Transverse colon (tissue), 4 donors: Measurements from ENCODE around the gene TANK. TPM values are rescaled to one million over a fixed set of nuclear protein-coding genes. Genes with fewer than 3 reads are reported as not detected.

Source experiments
- DNase-seq: peaks from one replicate; pipeline ENCODE4 v3.0.0-alpha.2; 2019
- H3K27ac ChIP-seq, 4 donors: fragments of 200-600 bp; sonication (generic); 2 replicates each; pipeline ENCODE4 v1.5.1; 2016 to 2018; ENCODE audit warnings: inconsistent platforms in 4 of 4
- H3K27me3 ChIP-seq: fragments of 200-600 bp; sonication (generic); 2 replicates; pipeline ENCODE4 v1.5.1; 2017; ENCODE audit warnings: inconsistent platforms
- H3K36me3 ChIP-seq, 4 donors: fragments of 200-600 bp; sonication (generic); 2 replicates each; pipeline ENCODE4 v1.5.1; 2017 to 2019; ENCODE audit warnings: inconsistent platforms in 4 of 4
- H3K4me1 ChIP-seq, 4 donors: fragments of 200-600 bp; sonication (generic); 2 replicates each; pipeline ENCODE4 v1.5.1; 2017 to 2020; ENCODE audit warnings: inconsistent platforms in 4 of 4
- H3K4me3 ChIP-seq, 4 donors: fragments of 200-600 bp; sonication (generic); 1 replicate in 1 of 4; 2 replicates in 3 of 4; pipeline versions ENCODE4 v1.5.1 to v1.6.1; 2017 to 2019; ENCODE audit warnings: inconsistent platforms in 4 of 4
- H3K9me3 ChIP-seq, 2 donors: fragments of 200-600 bp; sonication (generic); 2 replicates each; pipeline ENCODE4 v1.5.1; 2017 to 2019; ENCODE audit warnings: inconsistent platforms in 2 of 2
- EP300 ChIP-seq: sonication (generic); formaldehyde crosslinking; IDR thresholded peaks from one replicate; pipeline ENCODE4 v1.6.1; 2017; ENCODE audit warnings: antibody characterized with exemption, low read depth
- POLR2A ChIP-seq: fragments of 450-650 bp; IDR thresholded peaks from one replicate; pipeline ENCODE4 v1.6.1; 2016; ENCODE audit warnings: antibody characterized with exemption, mild to moderate bottlenecking, moderate library complexity
- POLR2AphosphoS5 ChIP-seq, 3 donors: sonication (generic); formaldehyde crosslinking; IDR thresholded peaks; one replicate each; pipeline ENCODE4 v1.6.1; 2016; ENCODE audit warnings: antibody characterized with exemption in 3 of 3
- WGBS, 2 donors: methylation state at CpG; one replicate each; pipeline ENCODE4 v1.1.5; 2018; ENCODE audit warnings: low coverage in 1 of 2; 5-methylcytosine and 5-hydroxymethylcytosine counted together
- in situ Hi-C, 4 donors: fragments of 200-750 bp; cut with MboI; loops; one replicate each; pipeline versions ENCODE4 v1.15.0 to v1.15.1; 2017; ENCODE audit warnings: low sequenced_read_pairs in 3 of 4, low pct_ligation_motif_present in 1 of 4, low pct_unique_long_range_greater_than_20kb in 1 of 4
- intact Hi-C: fragments of 100-400 bp; cut with DNase I; formaldehyde crosslinking; loops from one replicate; pipeline ENCODE4 v1.15.1; 2023; ENCODE audit warnings: low total_unique reads
- total RNA-seq, 4 donors: library from RNA; depleted of rRNA; stranded (reverse); fragments of >200 nt; gene quantifications; one replicate each; pipeline ENCODE4 v1.1.0, GENCODE V29; 2016
- TF ChIP-seq, protein P1 (sequence below), 5 experiments: fragments of 200-600 bp in 3 of 5; fragments of 450-650 bp in 2 of 5; sonication (generic) in 3 of 5; IDR thresholded peaks; 1 replicate in 2 of 5; 2 replicates in 3 of 5; pipeline ENCODE4 v1.5.1; 2016 to 2017; ENCODE audit warnings: antibody characterized with exemption in 5 of 5, inconsistent platforms in 3 of 5, mild to moderate bottlenecking in 2 of 5, moderate library complexity in 1 of 5

TANK gene
- total RNA-seq, 4 donors from 2014 or later = 35.0 to 107 (median 58.0) TPM

DNA sequence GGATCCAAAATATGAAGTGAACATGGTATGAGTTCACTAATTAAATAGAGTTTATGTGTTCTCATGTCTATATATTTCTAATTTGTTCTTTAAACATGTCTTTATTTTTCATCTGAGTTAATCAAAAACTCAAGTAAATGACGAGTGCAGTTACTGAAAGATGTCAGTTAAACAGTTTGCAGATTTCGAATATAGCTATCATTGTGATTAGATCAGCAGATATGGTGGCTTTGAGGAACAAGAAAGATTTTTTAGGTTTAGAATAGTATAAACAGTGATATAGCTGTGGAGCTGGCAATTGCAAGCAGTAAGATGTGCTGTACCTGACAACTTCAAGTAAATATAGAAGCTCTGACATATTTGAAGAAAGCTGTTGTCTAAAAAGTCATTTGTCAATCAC is 49.7 kb downstream of the TANK start:
- Histone ChIP-seq H3K9me3 (no peaks in the 10 kb centered on the region), H3K4me1 (no peaks in the 10 kb centered on the region), H3K36me3 (peaks cover 0 to 24% (median 1%) of the 10 kb centered on the region in 4 donors), H3K27me3 (no peaks in the 10 kb centered on the region), H3K4me3 (no peak overlapping the region), H3K27ac (no peak overlapping the region)
- DNase-seq = no peak
- intact Hi-C loops (no loop called here), in situ Hi-C loops (no loop called here)
- 90 to 92% methylated on average over 2 of the region's 2 CpGs for WGBS, 2 donors
- TF ChIP-seq, protein P1, sequence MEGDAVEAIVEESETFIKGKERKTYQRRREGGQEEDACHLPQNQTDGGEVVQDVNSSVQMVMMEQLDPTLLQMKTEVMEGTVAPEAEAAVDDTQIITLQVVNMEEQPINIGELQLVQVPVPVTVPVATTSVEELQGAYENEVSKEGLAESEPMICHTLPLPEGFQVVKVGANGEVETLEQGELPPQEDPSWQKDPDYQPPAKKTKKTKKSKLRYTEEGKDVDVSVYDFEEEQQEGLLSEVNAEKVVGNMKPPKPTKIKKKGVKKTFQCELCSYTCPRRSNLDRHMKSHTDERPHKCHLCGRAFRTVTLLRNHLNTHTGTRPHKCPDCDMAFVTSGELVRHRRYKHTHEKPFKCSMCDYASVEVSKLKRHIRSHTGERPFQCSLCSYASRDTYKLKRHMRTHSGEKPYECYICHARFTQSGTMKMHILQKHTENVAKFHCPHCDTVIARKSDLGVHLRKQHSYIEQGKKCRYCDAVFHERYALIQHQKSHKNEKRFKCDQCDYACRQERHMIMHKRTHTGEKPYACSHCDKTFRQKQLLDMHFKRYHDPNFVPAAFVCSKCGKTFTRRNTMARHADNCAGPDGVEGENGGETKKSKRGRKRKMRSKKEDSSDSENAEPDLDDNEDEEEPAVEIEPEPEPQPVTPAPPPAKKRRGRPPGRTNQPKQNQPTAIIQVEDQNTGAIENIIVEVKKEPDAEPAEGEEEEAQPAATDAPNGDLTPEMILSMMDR (IDR thresholded peaks at IDR 0.05) = no peak
- TF ChIP-seq EP300 (no peak), POLR2A (no peak), POLR2AphosphoS5 (IDR thresholded peaks at IDR 0.05) (no peak)

DNA sequence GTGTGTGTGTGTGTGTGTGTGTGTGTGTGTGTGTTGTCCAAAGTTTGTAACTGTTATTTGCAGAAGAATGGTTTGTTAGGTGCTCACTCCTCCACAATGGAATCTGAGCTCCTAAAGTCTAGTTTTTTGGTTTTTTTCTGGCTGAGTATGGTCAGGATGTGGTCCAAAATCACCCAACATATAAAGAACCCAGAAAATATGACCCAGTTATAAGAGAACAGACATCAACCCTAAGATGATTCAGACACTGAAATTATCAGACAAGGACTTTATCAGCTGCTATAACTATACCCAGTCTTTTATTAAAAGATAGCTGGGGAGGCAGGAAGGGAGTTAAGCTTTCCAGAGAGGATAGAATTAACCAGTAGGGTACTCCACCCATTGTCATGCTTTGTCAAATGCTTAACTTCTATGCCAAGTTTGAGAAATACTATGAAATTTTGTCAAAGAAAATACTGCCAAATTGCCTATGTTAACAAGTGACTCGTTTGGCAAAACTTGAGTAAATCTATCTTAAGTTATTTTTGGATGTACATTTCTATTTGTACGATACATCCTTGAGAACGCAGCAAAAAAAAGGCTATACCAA is 57.5 kb downstream of the TANK start:
- intact Hi-C loops = no loop called here
- in situ Hi-C loops = no loop called here
- TF ChIP-seq POLR2AphosphoS5 (IDR thresholded peaks at IDR 0.05) = no peak
- TF ChIP-seq POLR2A = no peak
- TF ChIP-seq, protein P1 (IDR thresholded peaks at IDR 0.05) = no peak
- TF ChIP-seq EP300 = no peak

DNA sequence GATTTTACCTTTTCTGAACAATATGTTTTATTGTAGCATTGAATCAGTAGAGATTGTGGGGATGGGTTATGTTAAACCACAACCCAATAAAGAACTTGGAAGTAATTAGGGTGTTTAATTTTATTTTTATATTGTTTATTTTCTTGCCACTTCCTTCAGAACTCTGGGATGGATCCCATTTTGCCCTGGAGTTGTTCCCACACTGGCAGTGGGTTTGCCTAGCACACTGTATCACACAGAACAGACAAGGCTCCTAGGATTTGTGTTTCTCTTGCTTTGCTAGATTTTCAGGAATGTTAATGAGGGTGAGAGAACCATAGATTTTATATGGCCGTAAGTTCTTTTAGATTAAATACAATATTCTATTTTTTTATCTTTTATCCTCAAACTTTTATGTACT is 59.0 kb downstream of the TANK start:
- H3K9me3 ChIP-seq = no peaks in the 10 kb centered on the region
- DNase-seq = no peak
- in situ Hi-C loops (no loop called here), intact Hi-C loops (no loop called here)
- WGBS, 2 donors = 67 to 83% methylated on average over 1 of the region's 1 CpG
- H3K4me1 ChIP-seq = peaks cover 0 to 16% (median 0%) of the 10 kb centered on the region in 4 donors
- TF ChIP-seq, protein P1 (IDR thresholded peaks at IDR 0.05) = no peak
- TF ChIP-seq POLR2A (no peak), POLR2AphosphoS5 (IDR thresholded peaks at IDR 0.05) (no peak), EP300 (no peak)
- H3K27ac ChIP-seq = no peak overlapping the region
- peaks cover 0 to 4% (median 0%) of the 10 kb centered on the region in 4 donors for H3K36me3 ChIP-seq
- H3K27me3 ChIP-seq = no peaks in the 10 kb centered on the region
- H3K4me3 ChIP-seq = no peak overlapping the region

More for the DNA sequence above, 57.5 kb downstream of the TANK start:
- peaks cover 0 to 7% (median 0%) of the 10 kb centered on the region in 4 donors for H3K36me3 ChIP-seq
- H3K9me3 ChIP-seq = no peaks in the 10 kb centered on the region
- no peak overlapping the region for H3K27ac ChIP-seq
- peaks cover 0 to 16% (median 0%) of the 10 kb centered on the region in 4 donors for H3K4me1 ChIP-seq
- no peak for DNase-seq
- 87 to 90% methylated on average over 3 of the region's 3 CpGs for WGBS, 2 donors
- no peaks in the 10 kb centered on the region for H3K27me3 ChIP-seq
- H3K4me3 ChIP-seq = no peak overlapping the region

DNA sequence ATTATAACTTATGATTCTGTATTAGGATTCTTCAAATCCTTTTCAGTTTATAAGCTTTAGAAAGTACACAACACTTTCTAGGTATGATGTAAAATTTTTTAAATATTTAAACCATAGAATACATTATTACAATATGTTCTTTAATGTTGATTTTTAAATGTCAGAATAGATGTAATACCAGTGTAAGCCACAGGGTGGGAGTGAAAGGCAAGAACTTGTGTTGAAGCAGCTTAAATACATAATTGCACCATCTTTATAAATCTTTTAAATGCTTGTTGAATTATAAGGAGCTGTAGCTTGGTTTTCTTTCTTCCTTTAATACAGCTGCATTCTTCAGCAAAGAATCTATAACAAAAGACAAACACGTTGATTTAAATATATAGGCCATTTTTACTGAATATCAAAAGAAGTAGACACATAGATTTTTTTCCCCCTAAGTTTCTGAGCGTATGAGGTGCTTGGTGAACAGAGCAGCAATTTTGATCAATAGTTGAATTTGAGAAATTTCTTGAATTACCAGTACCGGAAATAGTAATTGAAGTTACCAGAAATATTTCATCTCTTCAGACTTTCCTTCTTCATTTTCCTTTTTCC is 63.0 kb downstream of the TANK start:
- no peak for DNase-seq
- Histone ChIP-seq H3K27me3 (no peaks in the 10 kb centered on the region), H3K27ac (no peak overlapping the region), H3K4me3 (no peak overlapping the region), H3K4me1 (peaks cover 0 to 11% (median 0%) of the 10 kb centered on the region in 4 donors), H3K9me3 (no peaks in the 10 kb centered on the region), H3K36me3 (peaks cover 0 to 20% (median 4%) of the 10 kb centered on the region in 4 donors)
- WGBS, 2 donors = 78 to 79% methylated on average over 3 of the region's 3 CpGs
- no peak for TF ChIP-seq POLR2A
- TF ChIP-seq, protein P1 (IDR thresholded peaks at IDR 0.05) = peak; percentile 67 to 82 (median 70)
- intact Hi-C loops (loop anchor here (5.0 kb wide), 1 partner anchor 49 kb away; no protein-coding TSS in a partner anchor), in situ Hi-C loops (loop anchor here in 2 of 4 donors (10.0 kb wide), 1 partner anchor 52 kb away; no protein-coding TSS in a partner anchor)
